ENCODE results near the gene CYTH4.

CYTH4 gene

GRCh38 chr22:37330200-37331033, 48.1 kb downstream of the CYTH4 start:
- DNase-seq (ENCODE audit: low spot score) = peak; percentile 93

GRCh38 chr22:37331034-37331428, 48.7 kb downstream of the CYTH4 start:
- no peak for DNase-seq (ENCODE audit: low spot score)

- no peak for DNase-seq (ENCODE audit: low spot score)
These were observed 49.7 kb downstream of the CYTH4 start for GRCh38 chr22:37331856-37332536.

GRCh38 chr22:37333724-37334460, 51.6 kb downstream of the CYTH4 start:
- DNase-seq (ENCODE audit: low spot score) = no peak

- no peak for DNase-seq (ENCODE audit: low spot score)
These were observed 52.2 kb downstream of the CYTH4 start for GRCh38 chr22:37334461-37334858.

- peak; percentile 53 for DNase-seq (ENCODE audit: low spot score)
These were observed 52.8 kb downstream of the CYTH4 start for GRCh38 chr22:37334859-37335805.

DNA sequence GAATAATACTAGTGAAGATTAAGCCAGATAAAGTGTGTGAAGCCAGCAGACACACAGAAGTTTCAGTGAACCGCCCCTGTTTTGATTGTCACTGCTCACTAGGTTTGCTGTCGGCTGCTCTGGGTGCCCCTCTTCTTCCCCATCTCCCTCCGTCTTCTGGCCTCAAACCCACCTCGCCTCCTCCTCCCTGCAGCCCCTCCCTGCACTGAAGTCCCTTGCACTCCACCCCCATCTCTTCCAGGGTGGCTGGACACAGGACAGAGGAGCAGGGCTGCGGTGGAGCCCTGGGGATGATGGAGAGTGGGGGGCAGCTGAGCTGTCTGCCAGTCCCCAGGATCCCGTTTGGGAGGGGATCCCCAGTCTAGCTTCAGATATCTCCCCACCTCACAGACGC, 53.5 kb downstream of the CYTH4 start:
- no peak for DNase-seq (ENCODE audit: low spot score)

- no peak for DNase-seq (ENCODE audit: low spot score)
These were observed 54.3 kb downstream of the CYTH4 start for GRCh38 chr22:37336579-37336978.

DNA sequence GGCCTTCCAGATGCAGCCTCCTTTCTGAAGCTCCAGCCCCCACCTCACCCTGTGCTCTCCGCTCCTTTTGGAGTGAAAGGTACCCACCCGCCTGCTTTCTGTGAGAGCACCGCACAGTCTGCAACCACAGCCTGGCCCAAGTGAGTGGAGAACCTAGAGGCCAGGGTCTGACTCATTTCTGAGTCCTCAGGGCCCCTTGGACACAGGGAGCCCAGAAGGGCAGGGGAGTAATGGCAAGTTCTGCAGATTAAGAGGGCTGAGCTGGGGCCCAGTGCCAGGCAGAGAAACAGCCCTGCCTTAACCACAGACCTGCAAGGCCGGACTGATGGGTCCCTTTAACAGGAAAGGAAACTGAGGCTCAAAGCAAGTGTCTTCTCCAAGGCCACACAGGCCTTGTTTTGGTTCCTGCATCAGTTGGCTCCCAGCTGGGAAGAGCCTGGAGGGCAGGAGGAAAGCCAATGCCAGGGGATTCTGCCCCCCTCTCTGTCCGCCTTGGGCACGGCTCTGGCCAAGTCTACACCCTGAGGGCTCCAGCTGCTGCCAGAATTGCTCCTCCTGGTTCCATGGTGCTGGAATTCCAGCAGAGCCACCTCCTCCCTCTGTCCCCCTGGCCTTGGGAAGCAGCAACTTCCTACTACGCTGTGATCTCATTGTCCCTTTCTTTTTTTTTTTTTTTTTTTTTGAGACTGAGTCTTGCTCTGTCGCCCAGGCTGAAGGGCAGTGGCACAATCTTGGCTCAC, 55.1 kb downstream of the CYTH4 start:
- DNase-seq (ENCODE audit: low spot score) = no peak

- DNase-seq (ENCODE audit: low spot score) = no peak
These were observed 56.4 kb downstream of the CYTH4 start for GRCh38 chr22:37338539-37339246.

DNA sequence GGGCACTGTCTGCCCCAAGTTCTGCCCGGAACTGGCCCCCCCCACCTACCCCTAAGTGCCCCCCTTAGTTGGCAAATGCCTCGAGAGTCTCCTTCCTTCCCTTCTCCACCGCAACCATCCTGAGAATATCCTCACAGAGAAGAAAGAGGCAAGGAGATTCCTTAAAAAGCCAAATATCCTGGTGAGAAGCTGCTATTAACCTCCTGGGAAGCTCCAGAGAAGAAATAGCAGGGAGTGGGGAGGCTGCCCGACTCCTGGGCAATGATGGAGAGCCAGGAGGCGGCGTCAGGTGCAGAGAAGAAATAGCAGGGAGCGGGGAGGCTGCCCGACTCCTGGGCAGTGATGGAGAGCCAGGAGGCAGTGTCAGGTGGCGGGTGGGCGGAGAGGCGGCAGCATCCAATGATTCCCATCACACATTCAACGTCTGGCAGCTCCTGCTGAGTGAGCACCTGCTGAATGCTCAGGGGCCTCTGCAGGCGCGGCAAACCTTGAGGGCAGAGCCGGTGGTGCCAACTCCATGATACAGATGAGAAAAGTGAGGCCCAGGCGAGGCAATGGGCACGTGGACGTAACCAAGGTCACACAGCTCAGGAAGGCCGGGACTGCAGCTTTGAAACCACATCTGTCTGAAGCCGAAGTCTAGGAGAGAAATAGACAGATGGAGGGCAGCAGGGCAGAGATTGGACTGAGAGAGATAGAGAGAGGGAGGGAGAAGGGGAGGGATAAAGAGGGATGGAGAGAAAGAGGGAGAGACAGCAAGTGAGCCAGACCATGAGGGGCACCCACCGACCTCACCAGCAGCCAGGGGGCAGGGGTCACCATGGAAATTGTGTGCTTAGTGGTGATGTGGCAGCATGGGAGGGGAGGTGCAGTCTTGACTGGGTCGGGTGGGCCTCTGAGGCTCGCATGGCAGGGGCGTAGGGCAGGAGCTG, 58.3 kb downstream of the CYTH4 start:
- no peak for DNase-seq (ENCODE audit: low spot score)

GRCh38 chr22:37342065-37342464, 59.8 kb downstream of the CYTH4 start:
- no peak for DNase-seq (ENCODE audit: low spot score)

DNA sequence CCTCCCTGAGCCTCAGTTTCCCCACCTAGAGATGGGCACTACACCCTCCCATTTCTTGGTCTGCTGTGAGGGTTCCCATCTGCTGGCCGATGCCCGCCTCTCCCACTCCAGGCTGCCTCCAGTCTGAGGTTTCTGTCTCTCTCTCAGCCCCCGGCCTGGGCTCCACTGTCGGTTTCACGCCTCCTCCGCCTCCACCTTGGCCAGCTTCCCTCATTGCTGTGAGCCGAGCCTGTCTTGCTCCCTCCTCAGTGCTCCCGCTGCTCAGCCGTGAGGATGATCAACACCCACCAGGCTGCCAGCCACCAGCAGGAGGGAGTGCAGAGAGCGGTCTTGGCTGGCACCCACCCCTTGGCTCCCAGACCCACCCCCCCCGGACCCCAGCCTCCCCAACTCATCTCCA, 61.0 kb downstream of the CYTH4 start:
- no peak for DNase-seq (ENCODE audit: low spot score)

GRCh38 chr22:37343863-37344734, 61.8 kb downstream of the CYTH4 start:
- no peak for DNase-seq (ENCODE audit: low spot score)

GRCh38 chr22:37344735-37345449, 62.6 kb downstream of the CYTH4 start:
- no peak for DNase-seq (ENCODE audit: low spot score)

GRCh38 chr22:37345863-37346504, 63.7 kb downstream of the CYTH4 start:
- no peak for DNase-seq (ENCODE audit: low spot score)

DNA sequence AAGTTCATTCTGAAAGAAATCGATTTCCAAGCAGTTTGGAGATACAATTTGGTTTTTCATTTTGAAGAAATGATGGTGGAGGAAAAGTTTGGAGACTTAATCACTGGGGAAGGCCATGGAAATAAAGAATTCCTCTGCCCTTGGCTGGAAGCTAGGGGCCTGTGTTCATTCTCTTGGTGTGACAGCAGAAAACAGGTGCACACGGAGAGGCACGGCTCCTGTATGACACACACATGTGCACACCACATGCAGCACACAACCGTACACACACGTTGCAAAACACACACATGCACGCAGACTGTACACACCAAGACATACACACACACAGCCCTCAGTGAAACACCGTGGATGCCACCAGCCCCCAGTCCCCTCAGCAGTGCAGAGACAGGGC, 64.2 kb downstream of the CYTH4 start:
- DNase-seq (ENCODE audit: low spot score) = no peak

All from HuH-7 (cell line).